ENCODE data around the gene SIAH1. TPM values are rescaled to one million over a fixed set of nuclear protein-coding genes. Genes with fewer than 3 reads are reported as not detected.

SIAH1 gene
- total RNA-seq, 1 donor from 2014 or later, result 34.2 TPM

- H3K27ac Mint-ChIP-seq (ENCODE audit: unreplicated experiment), result no peak overlapping the region
- peaks cover 4% of the 10 kb centered on the region for H3K36me3 Mint-ChIP-seq (ENCODE audit: low read depth, unreplicated experiment)
- H3K4me3 Mint-ChIP-seq (ENCODE audit: unreplicated experiment), result no peak overlapping the region
- DNase-seq (ENCODE audit: low spot score), result no peak
- no peak for TF ChIP-seq CTCF (IDR thresholded peaks at IDR 0.05; ENCODE audit: unreplicated experiment)
- H3K9me3 Mint-ChIP-seq (ENCODE audit: unreplicated experiment), result no peaks in the 10 kb centered on the region
- peaks cover 6% of the 10 kb centered on the region for H3K27me3 Mint-ChIP-seq (ENCODE audit: unreplicated experiment)
- H3K4me1 Mint-ChIP-seq (ENCODE audit: unreplicated experiment), result peaks cover 27% of the 10 kb centered on the region
Observed at GRCh38 chr16:48361012-48361411, 24.2 kb downstream of the SIAH1 start.

DNA sequence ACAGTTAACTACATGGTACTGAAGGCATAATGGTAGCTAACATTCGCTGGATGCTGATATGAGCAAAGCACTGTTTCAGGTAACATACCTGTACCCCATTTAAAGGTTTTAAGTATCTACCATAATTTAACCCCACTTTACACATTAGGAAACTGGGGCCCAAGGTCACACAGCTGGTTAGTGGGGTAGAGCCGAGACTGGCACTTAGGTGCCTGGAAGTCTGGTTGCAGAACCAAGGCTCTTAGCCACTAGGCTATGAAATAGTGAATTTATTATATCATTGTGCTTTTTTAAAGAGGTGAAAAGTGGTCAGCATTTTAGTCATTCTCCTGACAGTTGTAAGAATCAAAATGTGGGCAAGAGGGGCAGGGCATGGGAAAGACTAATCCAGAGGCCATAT is 25.2 kb downstream of the SIAH1 start:
- Mint-ChIP-seq H3K9me3 (ENCODE audit: unreplicated experiment) (no peaks in the 10 kb centered on the region), H3K27ac (ENCODE audit: unreplicated experiment) (no peak overlapping the region), H3K27me3 (ENCODE audit: unreplicated experiment) (peaks cover 5% of the 10 kb centered on the region), H3K4me3 (ENCODE audit: unreplicated experiment) (no peak overlapping the region), H3K4me1 (ENCODE audit: unreplicated experiment) (peaks cover 21% of the 10 kb centered on the region), H3K36me3 (ENCODE audit: low read depth, unreplicated experiment) (peaks cover 4% of the 10 kb centered on the region)
- DNase-seq (ENCODE audit: low spot score), result no peak
- no peak for TF ChIP-seq CTCF (IDR thresholded peaks at IDR 0.05; ENCODE audit: unreplicated experiment)

DNA sequence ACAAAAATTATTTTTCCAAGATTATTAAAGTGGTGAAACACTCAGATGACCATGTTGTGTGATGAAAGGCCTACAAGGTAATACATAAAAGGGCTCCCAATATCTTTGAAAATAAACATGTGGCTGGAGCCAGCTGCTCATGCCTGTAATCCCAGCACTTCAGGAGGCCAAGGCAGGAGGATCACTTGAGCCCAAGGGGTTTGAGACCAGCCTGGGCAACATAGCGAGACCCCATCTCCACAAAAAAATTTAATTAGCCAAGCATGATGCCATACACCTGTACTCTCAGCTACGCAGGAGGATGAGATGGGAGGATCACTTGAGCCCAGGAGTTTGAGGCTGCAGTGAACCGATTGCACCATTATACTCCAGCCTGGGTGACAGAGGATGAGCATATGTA is 26.8 kb downstream of the SIAH1 start:
- Mint-ChIP-seq H3K4me1 (ENCODE audit: unreplicated experiment) (peaks cover 17% of the 10 kb centered on the region), H3K4me3 (ENCODE audit: unreplicated experiment) (no peak overlapping the region), H3K9me3 (ENCODE audit: unreplicated experiment) (no peaks in the 10 kb centered on the region), H3K27ac (ENCODE audit: unreplicated experiment) (no peak overlapping the region), H3K36me3 (ENCODE audit: low read depth, unreplicated experiment) (peaks cover 7% of the 10 kb centered on the region), H3K27me3 (ENCODE audit: unreplicated experiment) (peaks cover 9% of the 10 kb centered on the region)
- no peak for TF ChIP-seq CTCF (IDR thresholded peaks at IDR 0.05; ENCODE audit: unreplicated experiment)
- no peak for DNase-seq (ENCODE audit: low spot score)

GRCh38 chr16:48356633-48357376 is 28.4 kb downstream of the SIAH1 start:
- no peak for DNase-seq (ENCODE audit: low spot score)
- Mint-ChIP-seq H3K36me3 (ENCODE audit: low read depth, unreplicated experiment) (peaks cover 7% of the 10 kb centered on the region), H3K4me3 (ENCODE audit: unreplicated experiment) (no peak overlapping the region), H3K4me1 (ENCODE audit: unreplicated experiment) (peaks cover 15% of the 10 kb centered on the region), H3K27ac (ENCODE audit: unreplicated experiment) (no peak overlapping the region), H3K9me3 (ENCODE audit: unreplicated experiment) (no peaks in the 10 kb centered on the region), H3K27me3 (ENCODE audit: unreplicated experiment) (peaks cover 11% of the 10 kb centered on the region)
- TF ChIP-seq CTCF (IDR thresholded peaks at IDR 0.05; ENCODE audit: unreplicated experiment), result no peak
